ENCODE results near the gene IL19.

The IL19 gene

DNA sequence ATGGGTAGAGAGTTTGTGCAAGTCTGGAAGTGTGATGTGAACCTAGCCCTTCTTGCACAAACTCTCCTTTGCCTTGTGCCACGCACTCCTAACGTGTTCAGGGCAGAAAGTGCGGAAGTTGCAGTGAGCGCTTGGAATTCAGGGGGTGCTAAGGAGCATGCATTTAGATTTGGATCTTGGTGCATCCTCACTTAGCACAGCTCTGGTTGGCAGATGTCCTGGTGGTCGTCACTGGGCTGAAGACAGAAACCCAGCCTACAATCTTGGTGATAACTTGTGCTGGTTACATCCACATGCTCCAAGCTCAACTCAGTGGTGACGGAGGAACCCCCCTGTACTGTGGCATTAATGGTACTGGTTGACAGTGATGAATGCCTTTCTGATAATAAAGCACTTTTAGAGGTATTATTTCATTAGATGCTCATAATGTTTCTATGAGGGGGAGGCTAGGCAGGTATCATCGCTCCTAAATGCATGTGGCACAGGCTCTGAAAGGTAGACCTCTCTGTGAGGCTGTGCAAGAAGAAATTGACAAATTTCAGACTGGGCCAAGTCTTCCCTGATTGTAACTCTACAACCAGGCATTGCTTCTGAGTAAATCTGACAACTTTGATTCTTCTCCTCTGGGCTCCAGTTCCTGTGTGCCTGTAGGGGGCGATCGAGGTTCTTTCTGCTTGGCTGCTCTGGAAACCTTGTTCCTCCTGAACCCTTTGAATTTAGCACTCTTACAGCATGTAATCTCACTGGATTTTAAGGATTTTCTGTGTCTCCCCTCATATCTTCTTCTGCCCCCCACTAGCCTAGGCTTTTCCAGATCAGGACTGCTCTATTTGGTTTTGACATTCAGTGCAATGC is 45.2 kb upstream of the IL19 start:
- H3K27ac Mint-ChIP-seq: no peak overlapping the region
- H3K4me1 Mint-ChIP-seq: peaks cover 27% of the 10 kb centered on the region
- H3K4me3 Mint-ChIP-seq: no peak overlapping the region
- TF ChIP-seq, protein P1, sequence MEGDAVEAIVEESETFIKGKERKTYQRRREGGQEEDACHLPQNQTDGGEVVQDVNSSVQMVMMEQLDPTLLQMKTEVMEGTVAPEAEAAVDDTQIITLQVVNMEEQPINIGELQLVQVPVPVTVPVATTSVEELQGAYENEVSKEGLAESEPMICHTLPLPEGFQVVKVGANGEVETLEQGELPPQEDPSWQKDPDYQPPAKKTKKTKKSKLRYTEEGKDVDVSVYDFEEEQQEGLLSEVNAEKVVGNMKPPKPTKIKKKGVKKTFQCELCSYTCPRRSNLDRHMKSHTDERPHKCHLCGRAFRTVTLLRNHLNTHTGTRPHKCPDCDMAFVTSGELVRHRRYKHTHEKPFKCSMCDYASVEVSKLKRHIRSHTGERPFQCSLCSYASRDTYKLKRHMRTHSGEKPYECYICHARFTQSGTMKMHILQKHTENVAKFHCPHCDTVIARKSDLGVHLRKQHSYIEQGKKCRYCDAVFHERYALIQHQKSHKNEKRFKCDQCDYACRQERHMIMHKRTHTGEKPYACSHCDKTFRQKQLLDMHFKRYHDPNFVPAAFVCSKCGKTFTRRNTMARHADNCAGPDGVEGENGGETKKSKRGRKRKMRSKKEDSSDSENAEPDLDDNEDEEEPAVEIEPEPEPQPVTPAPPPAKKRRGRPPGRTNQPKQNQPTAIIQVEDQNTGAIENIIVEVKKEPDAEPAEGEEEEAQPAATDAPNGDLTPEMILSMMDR (IDR thresholded peaks at IDR 0.05): peak; percentile 51
- DNase-seq: peak; percentile 65
- peaks cover 9% of the 10 kb centered on the region for H3K36me3 Mint-ChIP-seq (ENCODE audit: low read depth)
- peaks cover 2% of the 10 kb centered on the region for H3K27me3 Mint-ChIP-seq (ENCODE audit: low read depth, poor library complexity)
- H3K9me3 Mint-ChIP-seq: no peaks in the 10 kb centered on the region

DNA sequence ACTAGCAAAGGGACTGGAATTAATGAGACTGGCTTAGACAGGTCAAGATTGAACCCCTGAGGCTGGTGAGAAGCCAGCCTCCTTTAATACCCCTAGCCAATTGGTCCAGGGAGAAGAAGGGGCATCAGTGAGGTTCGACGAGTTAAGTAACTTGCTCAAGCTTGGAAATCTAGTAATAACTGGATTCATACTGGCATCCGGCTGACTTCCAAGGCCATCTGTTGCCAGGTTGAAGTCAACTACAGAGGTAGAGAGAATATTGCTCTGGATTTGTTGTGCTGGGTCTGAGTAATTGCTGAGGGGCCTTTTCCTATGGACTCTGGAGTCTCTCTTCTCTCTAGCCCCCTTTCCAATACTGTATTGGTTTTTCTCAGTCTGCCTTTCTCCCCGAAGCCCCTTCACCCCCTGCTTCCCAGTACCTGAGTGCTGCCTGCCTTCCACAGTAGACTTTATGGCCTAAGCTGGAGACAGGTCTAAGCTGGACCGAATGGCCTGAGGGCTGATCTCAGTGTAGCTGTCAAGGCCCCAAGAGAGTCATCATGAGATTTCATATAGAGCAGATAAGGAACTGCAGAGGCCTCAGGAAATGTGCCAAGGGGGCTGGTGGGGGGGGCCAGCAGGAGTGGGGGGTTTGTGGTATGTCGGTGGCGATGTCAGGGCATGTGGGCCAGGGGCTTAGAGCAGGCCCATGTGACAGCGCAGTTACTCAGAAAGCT is 42.4 kb upstream of the IL19 start:
- no peak overlapping the region for H3K27ac Mint-ChIP-seq
- no peak overlapping the region for H3K4me3 Mint-ChIP-seq

DNA sequence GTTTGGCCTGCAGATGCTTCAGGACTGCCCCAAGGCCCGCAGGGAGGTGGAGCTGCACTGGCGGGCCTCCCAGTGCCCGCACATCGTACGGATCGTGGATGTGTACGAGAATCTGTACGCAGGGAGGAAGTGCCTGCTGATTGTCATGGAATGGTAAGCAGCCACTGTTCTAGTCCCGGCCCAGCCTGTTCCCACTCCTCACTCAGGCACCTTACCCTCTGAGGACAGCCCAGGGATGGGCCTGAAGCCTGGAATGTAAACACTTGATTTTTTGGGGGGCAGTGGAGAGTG is 41.9 kb upstream of the IL19 start:
- H3K4me3 Mint-ChIP-seq: no peak overlapping the region
- H3K9me3 Mint-ChIP-seq: no peaks in the 10 kb centered on the region
- H3K27me3 Mint-ChIP-seq (ENCODE audit: low read depth, poor library complexity): peaks cover 6% of the 10 kb centered on the region
- no peak for DNase-seq
- TF ChIP-seq, protein P1 (IDR thresholded peaks at IDR 0.05): no peak
- H3K27ac Mint-ChIP-seq: no peak overlapping the region
- H3K4me1 Mint-ChIP-seq: peaks cover 20% of the 10 kb centered on the region
- peaks cover 21% of the 10 kb centered on the region for H3K36me3 Mint-ChIP-seq (ENCODE audit: low read depth)

More for the DNA sequence above, 42.4 kb upstream of the IL19 start:
- Mint-ChIP-seq H3K27me3 (ENCODE audit: low read depth, poor library complexity) (peaks cover 6% of the 10 kb centered on the region), H3K9me3 (no peaks in the 10 kb centered on the region), H3K4me1 (peaks cover 22% of the 10 kb centered on the region), H3K36me3 (ENCODE audit: low read depth) (peaks cover 21% of the 10 kb centered on the region)
- TF ChIP-seq, protein P1 (IDR thresholded peaks at IDR 0.05): no peak
- DNase-seq: no peak

DNA sequence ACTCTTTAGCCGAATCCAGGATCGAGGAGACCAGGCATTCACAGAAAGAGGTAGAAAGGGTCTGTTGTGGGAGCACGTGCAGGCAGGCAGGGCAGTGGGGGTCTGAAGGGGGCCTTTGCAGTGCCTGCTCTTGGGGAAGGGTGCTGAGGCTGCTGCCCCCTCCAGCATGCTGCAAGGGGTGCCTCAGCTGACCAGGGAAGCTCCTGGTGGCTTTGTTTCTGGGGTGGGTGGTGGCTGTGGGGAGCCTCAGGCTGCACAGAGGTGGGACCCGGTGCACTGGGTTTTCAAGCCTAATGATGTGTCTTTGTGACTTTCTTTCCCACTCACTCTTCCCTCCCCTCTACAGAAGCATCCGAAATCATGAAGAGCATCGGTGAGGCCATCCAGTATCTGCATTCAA is 41.5 kb upstream of the IL19 start:
- peaks cover 16% of the 10 kb centered on the region for H3K4me1 Mint-ChIP-seq

DNA sequence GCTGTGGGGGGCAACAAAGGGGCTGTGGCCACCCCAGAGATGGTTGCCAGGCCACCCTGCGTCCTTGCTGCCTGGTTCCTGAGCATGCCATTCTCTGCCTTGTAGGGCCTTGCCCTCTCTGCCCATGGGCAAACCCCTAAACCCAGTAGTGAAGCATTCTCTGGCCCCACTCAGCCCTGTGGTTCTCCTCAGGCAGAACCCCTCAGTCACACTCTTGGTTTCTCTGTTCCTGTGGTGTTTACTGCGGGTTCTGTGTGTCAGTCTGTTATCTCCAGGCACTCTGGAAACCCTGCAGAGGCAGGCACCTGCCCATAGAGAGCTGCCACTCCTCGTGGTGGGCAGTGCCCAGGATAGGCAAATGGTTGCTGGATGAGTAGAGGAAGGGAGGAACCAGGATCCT is 41.1 kb upstream of the IL19 start:
- Mint-ChIP-seq H3K4me1 (peaks cover 11% of the 10 kb centered on the region), H3K27me3 (ENCODE audit: low read depth, poor library complexity) (peaks cover 5% of the 10 kb centered on the region), H3K27ac (no peak overlapping the region), H3K36me3 (ENCODE audit: low read depth) (peaks cover 21% of the 10 kb centered on the region), H3K9me3 (no peaks in the 10 kb centered on the region), H3K4me3 (no peak overlapping the region)
- no peak for DNase-seq
- TF ChIP-seq, protein P1 (IDR thresholded peaks at IDR 0.05): no peak

More for the DNA sequence above, 41.5 kb upstream of the IL19 start:
- peaks cover 6% of the 10 kb centered on the region for H3K27me3 Mint-ChIP-seq (ENCODE audit: low read depth, poor library complexity)
- DNase-seq: no peak
- H3K27ac Mint-ChIP-seq: no peak overlapping the region
- peaks cover 21% of the 10 kb centered on the region for H3K36me3 Mint-ChIP-seq (ENCODE audit: low read depth)
- TF ChIP-seq, protein P1 (IDR thresholded peaks at IDR 0.05): no peak
- no peaks in the 10 kb centered on the region for H3K9me3 Mint-ChIP-seq
- H3K4me3 Mint-ChIP-seq: no peak overlapping the region
